ENCODE data around the gene SEMA3A. TPM values are rescaled to one million over a fixed set of nuclear protein-coding genes. Genes with fewer than 3 reads are reported as not detected.

SEMA3A gene
- total and polyA plus RNA-seq, 7 donors = 0.05 to 0.79 (median 0.32) TPM

GRCh38 chr7:83931968-83932367, 262.6 kb downstream of the SEMA3A start:
- intact Hi-C loops (cut with DNase I) = no loop called here
- ATAC-seq (no peak), DNase-seq (no peak)
- no peak for TF ChIP-seq CTCF (IDR thresholded peaks at IDR 0.05)
- no peak overlapping the region for H3K27ac ChIP-seq
- H3K27me3 ChIP-seq (ENCODE audit: insufficient read depth in 3 of 3, low read length in 2 of 3) = no peaks in the 10 kb centered on the region
- H3K4me1 ChIP-seq = no peaks in the 10 kb centered on the region
- no peaks in the 10 kb centered on the region for H3K36me3 ChIP-seq (ENCODE audit: insufficient read depth in 1 of 2, low read depth in 1 of 2)
- no peaks in the 10 kb centered on the region for H3K9me3 ChIP-seq
- no peak overlapping the region for H3K4me3 ChIP-seq
- 83 to 92% (median 89%) methylated on average over 2 of the region's 2 CpGs for WGBS, 3 donors

- no peak for ATAC-seq
- no peak for TF ChIP-seq CTCF (IDR thresholded peaks at IDR 0.05)
- no peaks in the 10 kb centered on the region for H3K9me3 ChIP-seq
- no peaks in the 10 kb centered on the region for H3K36me3 ChIP-seq (ENCODE audit: insufficient read depth in 1 of 2, low read depth in 1 of 2)
- intact Hi-C loops (cut with DNase I) = no loop called here
- no peak overlapping the region for H3K27ac ChIP-seq
- WGBS, 3 donors = 95 to 97% (median 97%) methylated on average over 2 of the region's 2 CpGs
- no peak overlapping the region for H3K4me3 ChIP-seq
- no peaks in the 10 kb centered on the region for H3K4me1 ChIP-seq
- no peak for DNase-seq
- H3K27me3 ChIP-seq (ENCODE audit: insufficient read depth in 3 of 3, low read length in 2 of 3) = no peaks in the 10 kb centered on the region
Observed at GRCh38 chr7:83930262-83930661, 264.3 kb downstream of the SEMA3A start.

DNA sequence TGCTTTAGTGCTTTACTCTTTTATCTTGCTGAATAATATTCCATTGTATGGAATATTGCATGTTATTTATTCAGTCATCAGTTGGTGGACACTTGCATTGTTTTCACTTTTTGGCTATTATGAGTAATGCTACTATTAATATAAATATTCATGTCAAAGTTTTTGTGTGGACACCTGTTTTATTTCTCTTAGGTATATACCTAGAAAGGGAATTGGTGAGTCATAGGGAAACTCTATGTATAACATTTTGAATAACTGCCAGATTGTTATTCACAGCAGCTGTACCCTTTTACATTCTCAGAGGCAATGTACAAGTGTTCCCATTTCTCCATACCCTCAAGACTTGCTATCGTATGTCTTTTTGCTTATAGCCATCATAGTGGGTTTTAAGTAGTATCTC, 268.7 kb downstream of the SEMA3A start:
- no peak overlapping the region for H3K27ac ChIP-seq
- TF ChIP-seq CTCF (IDR thresholded peaks at IDR 0.05) = no peak
- H3K9me3 ChIP-seq = no peaks in the 10 kb centered on the region
- H3K36me3 ChIP-seq (ENCODE audit: insufficient read depth in 1 of 2, low read depth in 1 of 2) = no peaks in the 10 kb centered on the region
- no peak overlapping the region for H3K4me3 ChIP-seq
- intact Hi-C loops (cut with DNase I) = no loop called here
- ATAC-seq (no peak), DNase-seq (no peak)
- H3K4me1 ChIP-seq = no peaks in the 10 kb centered on the region
- 40 to 83% (median 45%) methylated on average over 1 of the region's 1 CpG for WGBS, 3 donors
- H3K27me3 ChIP-seq (ENCODE audit: insufficient read depth in 3 of 3, low read length in 2 of 3) = peaks cover 0 to 2% (median 0%) of the 10 kb centered on the region in 3 donors

GRCh38 chr7:83921941-83922607, 272.5 kb downstream of the SEMA3A start:
- Histone ChIP-seq H3K9me3 (no peaks in the 10 kb centered on the region), H3K4me1 (no peaks in the 10 kb centered on the region), H3K27ac (no peak overlapping the region), H3K4me3 (no peak overlapping the region), H3K36me3 (ENCODE audit: insufficient read depth in 1 of 2, low read depth in 1 of 2) (no peaks in the 10 kb centered on the region), H3K27me3 (ENCODE audit: insufficient read depth in 3 of 3, low read length in 2 of 3) (peaks cover 0 to 2% (median 0%) of the 10 kb centered on the region in 3 donors)
- no peak for DNase-seq
- intact Hi-C loops (cut with DNase I) = no loop called here
- TF ChIP-seq CTCF (IDR thresholded peaks at IDR 0.05) = no peak
- 20 to 23% (median 20%) methylated on average over 4 of the region's 4 CpGs for WGBS, 3 donors
- ATAC-seq = no peak

All from psoas muscle (tissue), 8 donors.